Measurements from ENCODE around the gene MSRB1. TPM values are rescaled to one million over a fixed set of nuclear protein-coding genes. Genes with fewer than 3 reads are reported as not detected.

The MSRB1 gene
- total RNA-seq, 1 experiment from 2014 or later: 25.7 TPM

GRCh38 chr16:1906846-1907165 lies 36.2 kb downstream of the MSRB1 start:
- Histone ChIP-seq H3K9ac (ENCODE audit: low read length) (no peak overlapping the region), H3K79me2 (ENCODE audit: low read length) (no peaks in the 10 kb centered on the region), H2AFZ (ENCODE audit: low read length) (no peak overlapping the region), H3K36me3 (ENCODE audit: low read depth, low read length) (no peaks in the 10 kb centered on the region), H3F3A (ENCODE audit: low read length, unreplicated experiment) (no peaks in the 10 kb centered on the region), H3K27ac (ENCODE audit: low read length) (no peak overlapping the region), H3K4me2 (ENCODE audit: low read length) (no peak overlapping the region), H3K9me2 (replicated peaks; ENCODE audit: low read length) (no peaks in the 10 kb centered on the region), H3K27me3 (ENCODE audit: low read length) (no peaks in the 10 kb centered on the region), H3K4me1 (ENCODE audit: insufficient read depth, low read length) (no peaks in the 10 kb centered on the region), H3K9me3 (ENCODE audit: low read length) (no peaks in the 10 kb centered on the region), H3K4me3 (ENCODE audit: low read length) (no peak overlapping the region), H4K20me1 (ENCODE audit: low read length) (no peaks in the 10 kb centered on the region)
- DNase-seq (no peak), ATAC-seq (no peak)
- POLR2A ChIA-PET (ENCODE audit: unreplicated experiment): no interaction called here
- no TSS peak for BruUV-seq (replicated peaks)
- intact Hi-C loops (cut with micrococcal nuclease): no loop called here
- TF ChIP-seq EZH2 (IDR thresholded peaks at IDR 0.05; ENCODE audit: low read length, unreplicated experiment) (no peak), EZH2phosphoT487 (IDR thresholded peaks at IDR 0.05; ENCODE audit: borderline replicate concordance, low read length) (no peak)
- CTCF ChIA-PET: no interaction called here

- Histone ChIP-seq H3K4me3 (ENCODE audit: low read length) (no peak overlapping the region), H3K9me2 (replicated peaks; ENCODE audit: low read length) (no peaks in the 10 kb centered on the region), H3K9ac (ENCODE audit: low read length) (no peak overlapping the region), H3F3A (ENCODE audit: low read length, unreplicated experiment) (no peaks in the 10 kb centered on the region), H3K4me1 (ENCODE audit: insufficient read depth, low read length) (no peaks in the 10 kb centered on the region), H3K4me2 (ENCODE audit: low read length) (no peak overlapping the region), H4K20me1 (ENCODE audit: low read length) (no peaks in the 10 kb centered on the region), H3K27ac (ENCODE audit: low read length) (no peak overlapping the region), H3K27me3 (ENCODE audit: low read length) (no peaks in the 10 kb centered on the region), H2AFZ (ENCODE audit: low read length) (no peak overlapping the region), H3K9me3 (ENCODE audit: low read length) (no peaks in the 10 kb centered on the region), H3K36me3 (ENCODE audit: low read depth, low read length) (no peaks in the 10 kb centered on the region), H3K79me2 (ENCODE audit: low read length) (no peaks in the 10 kb centered on the region)
- no peak for TF ChIP-seq EZH2phosphoT487 (IDR thresholded peaks at IDR 0.05; ENCODE audit: borderline replicate concordance, low read length)
- no peak for TF ChIP-seq CTCF (conservative IDR thresholded peaks at IDR 0.05; ENCODE audit: low read depth, low read length)
- TF ChIP-seq EZH2 (IDR thresholded peaks at IDR 0.05; ENCODE audit: low read length, unreplicated experiment): no peak
- intact Hi-C loops (cut with micrococcal nuclease): no loop called here
- POLR2A ChIA-PET (ENCODE audit: unreplicated experiment): no interaction called here
- ATAC-seq: no peak
- BruUV-seq (replicated peaks): no TSS peak
- CTCF ChIA-PET: no interaction called here
- no peak for DNase-seq
Measured at GRCh38 chr16:1906055-1906845, 36.7 kb downstream of the MSRB1 start.

- intact Hi-C loops (cut with micrococcal nuclease): no loop called here
- no TSS peak for BruUV-seq (replicated peaks)
- no peak overlapping the region for H2AFZ ChIP-seq (ENCODE audit: low read length)
- no peaks in the 10 kb centered on the region for H4K20me1 ChIP-seq (ENCODE audit: low read length)
- H3K27me3 ChIP-seq (ENCODE audit: low read length): no peaks in the 10 kb centered on the region
- no peak overlapping the region for H3K4me2 ChIP-seq (ENCODE audit: low read length)
- DNase-seq: no peak
- TF ChIP-seq EZH2 (IDR thresholded peaks at IDR 0.05; ENCODE audit: low read length, unreplicated experiment) (no peak), CTCF (conservative IDR thresholded peaks at IDR 0.05; ENCODE audit: low read depth, low read length) (no peak), EZH2phosphoT487 (IDR thresholded peaks at IDR 0.05; ENCODE audit: borderline replicate concordance, low read length) (no peak)
- no peak overlapping the region for H3K4me3 ChIP-seq (ENCODE audit: low read length)
- H3F3A ChIP-seq (ENCODE audit: low read length, unreplicated experiment): no peaks in the 10 kb centered on the region
- no peaks in the 10 kb centered on the region for H3K9me3 ChIP-seq (ENCODE audit: low read length)
- H3K9ac ChIP-seq (ENCODE audit: low read length): no peak overlapping the region
- no peaks in the 10 kb centered on the region for H3K9me2 ChIP-seq (replicated peaks; ENCODE audit: low read length)
- ChIA-PET POLR2A (ENCODE audit: unreplicated experiment) (no interaction called here), CTCF (no interaction called here)
- no peak for ATAC-seq
- H3K27ac ChIP-seq (ENCODE audit: low read length): no peak overlapping the region
- H3K79me2 ChIP-seq (ENCODE audit: low read length): no peaks in the 10 kb centered on the region
- H3K36me3 ChIP-seq (ENCODE audit: low read depth, low read length): no peaks in the 10 kb centered on the region
- H3K4me1 ChIP-seq (ENCODE audit: insufficient read depth, low read length): peaks cover 10% of the 10 kb centered on the region; the same call in 1 of the 2 replicates
Measured at GRCh38 chr16:1903845-1904840, 38.9 kb downstream of the MSRB1 start.

Data from PC-3 (cell line).